CD4-positive, CD25-positive, alpha-beta regulatory T cell (primary cell): ENCODE data around the gene FEV. TPM values are rescaled to one million over a fixed set of nuclear protein-coding genes. Genes with fewer than 3 reads are reported as not detected.

Source experiments
- ATAC-seq, 2 donors: fragments of 150-1000 bp; cut with Tn5 transposase; one replicate each; pipeline ENCODE4 v1.10.0; 2021; ENCODE audit warnings: low read depth in 2 of 2, moderate number of reproducible peaks in 2 of 2, moderate library complexity in 1 of 2
- DNase-seq, 3 donors: peaks; one replicate each; pipeline versions ENCODE4 v3.0.0 to v3.0.0-alpha.2; 2012 to 2022; ENCODE audit warnings: mixed read lengths in 1 of 3
- H3K27ac ChIP-seq: one replicate; pipeline ENCODE4 v1.7.0; 2013; ENCODE audit warnings: mild to moderate bottlenecking, low read length; ENCODE audit not compliant: insufficient read depth, poor library complexity, severe bottlenecking
- H3K27me3 ChIP-seq: one replicate; pipeline ENCODE4 v1.7.0; 2013; ENCODE audit warnings: low read length; ENCODE audit not compliant: control insufficient read depth, insufficient read depth
- H3K36me3 ChIP-seq: one replicate; pipeline ENCODE4 v1.7.0; 2013; ENCODE audit warnings: mild to moderate bottlenecking, low read length, moderate library complexity; ENCODE audit not compliant: control insufficient read depth, insufficient read depth
- H3K4me1 ChIP-seq: 2 replicates; pipeline ENCODE4 v1.7.0; 2013; ENCODE audit warnings: mild to moderate bottlenecking, low read length; ENCODE audit not compliant: insufficient read depth, control insufficient read depth, poor library complexity, severe bottlenecking
- H3K4me3 ChIP-seq: one replicate; pipeline ENCODE4 v1.7.0; 2013; ENCODE audit warnings: low read depth, mild to moderate bottlenecking, low read length, moderate library complexity
- H3K9me3 ChIP-seq, 2 experiments: 1 replicate in 1 of 2; 2 replicates in 1 of 2; pipeline ENCODE4 v1.7.0; 2013; ENCODE audit warnings: low read length in 2 of 2, mild to moderate bottlenecking in 1 of 2, moderate library complexity in 1 of 2; ENCODE audit not compliant: control insufficient read depth in 2 of 2
- H3K27ac Mint-ChIP-seq, 3 donors: one replicate each; pipeline ENCODE4 v1.8.0; 2020 to 2022; ENCODE audit warnings: mild to moderate bottlenecking in 3 of 3, mixed read lengths in 3 of 3, moderate library complexity in 2 of 3
- H3K27me3 Mint-ChIP-seq: one replicate; pipeline ENCODE4 v1.8.0; 2022; ENCODE audit warnings: mild to moderate bottlenecking, mixed read lengths
- H3K36me3 Mint-ChIP-seq: one replicate; pipeline ENCODE4 v1.8.0; 2020; ENCODE audit warnings: mixed read lengths
- H3K4me1 Mint-ChIP-seq, 4 donors: one replicate each; pipeline ENCODE4 v1.8.0; 2020 to 2022; ENCODE audit warnings: mixed read lengths in 4 of 4, mild to moderate bottlenecking in 1 of 4
- H3K4me3 Mint-ChIP-seq, 4 donors: one replicate each; pipeline ENCODE4 v1.8.0; 2020 to 2022; ENCODE audit warnings: mild to moderate bottlenecking in 4 of 4, mixed read lengths in 4 of 4, moderate library complexity in 3 of 4
- H3K9me3 Mint-ChIP-seq, 7 donors: one replicate each; pipeline ENCODE4 v1.8.0; 2020 to 2022; ENCODE audit warnings: mixed read lengths in 7 of 7, mild to moderate bottlenecking in 3 of 7, moderate library complexity in 2 of 7
- polyA plus RNA-seq, 4 donors: library from polyadenylated mRNA; unstranded; fragments of 300-500 nt; fragmentation: Illumina TruSeq; gene quantifications; one replicate each; pipeline ENCODE4 v1.2.3, GENCODE V29; 2021
- total RNA-seq: library from RNA; stranded (reverse); gene quantifications from one replicate; pipeline ENCODE4 v1.2.3, GENCODE V29; 2022

FEV gene
- total RNA-seq (not detected), polyA plus RNA-seq (not detected)

DNA sequence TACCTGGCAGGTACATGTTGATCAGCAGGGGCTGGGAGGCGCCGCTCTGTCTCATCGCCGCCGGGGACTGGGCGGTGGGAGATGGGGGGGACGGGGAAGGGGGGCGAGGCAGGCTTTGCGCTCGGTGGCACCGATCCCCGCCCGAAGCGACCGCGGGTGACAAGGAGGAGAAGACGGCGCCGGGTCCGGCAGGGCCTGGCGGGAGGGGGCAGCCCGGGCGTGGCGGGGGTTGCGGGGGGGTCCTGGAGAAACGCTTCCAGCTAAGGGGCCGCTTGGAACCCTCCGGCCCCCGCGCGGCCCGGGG lies at the start of gene FEV:
Gene FEV (minus strand): TSS at position 164 of the 304 bp plus-strand sequence. CDS start 109 bp downstream, at position 55.
- Mint-ChIP-seq H3K27ac (no peak within 1 kb of the TSS), H3K4me3 (peak within 1 kb of the TSS in 2 of 4 donors; percentile 52 to 53)

DNA sequence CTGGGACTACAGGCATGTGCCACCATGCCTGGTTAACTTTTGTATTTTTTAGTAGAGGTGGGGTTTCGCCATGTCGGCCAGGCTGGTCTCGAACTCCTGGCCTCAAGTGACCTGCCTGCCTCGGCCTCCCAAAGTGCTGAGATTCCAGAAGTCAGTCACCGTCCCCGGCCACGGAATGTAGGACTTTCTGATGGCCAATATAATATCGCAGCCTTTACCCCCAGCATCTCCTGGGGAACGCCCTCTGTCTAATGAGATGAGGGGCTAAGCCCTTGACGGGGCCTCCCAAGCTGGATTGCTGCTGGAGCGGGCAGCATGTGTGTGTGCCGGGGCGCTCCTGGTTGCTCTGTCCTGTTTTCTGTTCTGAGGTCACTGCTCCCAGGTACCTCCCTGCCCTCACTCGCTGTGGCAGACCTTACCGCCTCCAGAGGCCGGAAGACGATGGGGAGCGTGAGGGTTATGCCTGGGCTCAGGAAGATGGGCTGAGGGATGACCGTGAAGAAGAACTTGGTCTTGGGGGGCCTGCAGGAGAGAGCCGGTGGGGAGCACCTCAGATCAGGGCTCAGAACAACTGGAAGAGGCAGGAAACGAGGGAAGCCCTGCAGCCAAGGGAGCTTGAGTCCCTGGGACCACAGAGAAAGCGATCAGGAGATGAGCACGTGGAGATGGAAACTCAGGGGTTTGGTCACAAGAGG lies 47.2 kb upstream of the FEV start:
- Histone ChIP-seq H3K36me3 (no peaks in the 10 kb centered on the region), H3K4me1 (no peaks in the 10 kb centered on the region), H3K27ac (no peak overlapping the region), H3K27me3 (peaks cover 5% of the 10 kb centered on the region), H3K4me3 (no peak overlapping the region), H3K9me3 (no peaks in the 10 kb centered on the region)
- no peak overlapping the region for H3K27ac Mint-ChIP-seq
- H3K9me3 Mint-ChIP-seq = no peaks in the 10 kb centered on the region
- DNase-seq (no peak), ATAC-seq (no peak)
- peaks cover 42% of the 10 kb centered on the region for H3K27me3 Mint-ChIP-seq
- H3K4me1 Mint-ChIP-seq = peaks cover 0 to 3% (median 0%) of the 10 kb centered on the region in 4 donors
- H3K4me3 Mint-ChIP-seq = no peak overlapping the region
- H3K36me3 Mint-ChIP-seq = no peaks in the 10 kb centered on the region

More for the DNA sequence above, at the start of gene FEV:
- Histone ChIP-seq H3K27me3 (peaks cover 39% of the 10 kb centered on the region), H3K27ac (no peak within 1 kb of the TSS), H3K36me3 (no peaks in the 10 kb centered on the region), H3K4me1 (peaks cover 34% of the 10 kb centered on the region), H3K9me3 (no peaks in the 10 kb centered on the region), H3K4me3 (no peak within 1 kb of the TSS)
- H3K36me3 Mint-ChIP-seq = no peaks in the 10 kb centered on the region
- no peak for DNase-seq
- H3K27me3 Mint-ChIP-seq = peaks cover 81% of the 10 kb centered on the region
- H3K9me3 Mint-ChIP-seq = peaks cover 0 to 4% (median 0%) of the 10 kb centered on the region in 7 donors
- peaks cover 3 to 35% (median 14%) of the 10 kb centered on the region in 4 donors for H3K4me1 Mint-ChIP-seq
- ATAC-seq = no peak

GRCh38 chr2:219031005-219031738 lies 46.2 kb upstream of the FEV start:
- Histone ChIP-seq H3K4me1 (no peaks in the 10 kb centered on the region), H3K4me3 (no peak overlapping the region), H3K36me3 (no peaks in the 10 kb centered on the region), H3K27me3 (peaks cover 5% of the 10 kb centered on the region), H3K27ac (no peak overlapping the region), H3K9me3 (no peaks in the 10 kb centered on the region)
- no peaks in the 10 kb centered on the region for H3K9me3 Mint-ChIP-seq
- H3K4me3 Mint-ChIP-seq = no peak overlapping the region
- H3K36me3 Mint-ChIP-seq = no peaks in the 10 kb centered on the region
- DNase-seq (no peak), ATAC-seq (no peak)
- H3K4me1 Mint-ChIP-seq = peaks cover 0 to 3% (median 0%) of the 10 kb centered on the region in 4 donors
- peaks cover 35% of the 10 kb centered on the region for H3K27me3 Mint-ChIP-seq
- no peak overlapping the region for H3K27ac Mint-ChIP-seq

DNA sequence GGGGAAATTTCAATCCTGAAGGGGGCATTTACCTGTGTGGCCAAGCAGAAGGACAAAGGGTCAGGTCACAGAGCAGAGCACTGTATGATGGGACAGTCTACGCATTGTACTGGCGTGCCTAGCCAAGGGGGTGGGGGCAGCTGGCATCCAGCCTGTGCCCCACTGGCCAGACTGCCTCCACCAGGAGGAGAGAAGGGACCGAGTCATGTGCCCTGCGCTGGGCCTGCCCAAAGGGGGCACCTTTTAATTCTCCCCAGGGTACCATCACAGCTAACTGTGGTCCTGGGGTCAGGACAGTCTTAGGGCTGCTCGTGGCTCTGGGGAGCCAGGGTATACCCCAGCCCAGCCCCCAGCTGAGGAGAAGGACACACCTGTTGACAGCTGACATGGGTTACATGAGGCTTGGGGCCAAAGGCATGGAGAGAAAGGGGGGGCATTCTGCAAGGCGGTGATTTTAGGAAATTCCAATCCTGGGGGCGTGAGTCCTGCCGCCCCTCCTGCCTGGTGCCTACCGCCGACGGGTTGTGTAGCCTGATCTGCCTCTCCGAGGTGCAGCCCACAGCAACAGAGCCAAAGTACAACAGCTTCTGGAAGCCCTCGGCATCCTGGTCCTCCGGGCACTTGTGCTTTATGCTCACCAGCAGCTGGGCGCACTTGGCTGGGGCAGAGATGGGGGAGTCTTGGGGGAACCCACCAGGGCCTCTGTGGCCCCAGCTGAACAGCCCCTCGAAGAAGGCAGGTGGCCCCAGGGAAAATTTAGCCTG lies 45.4 kb upstream of the FEV start:
- Mint-ChIP-seq H3K36me3 (no peaks in the 10 kb centered on the region), H3K4me1 (peaks cover 0 to 3% (median 0%) of the 10 kb centered on the region in 4 donors), H3K9me3 (no peaks in the 10 kb centered on the region), H3K4me3 (no peak overlapping the region), H3K27me3 (peaks cover 35% of the 10 kb centered on the region), H3K27ac (no peak overlapping the region)
- Histone ChIP-seq H3K27me3 (peaks cover 5% of the 10 kb centered on the region), H3K36me3 (no peaks in the 10 kb centered on the region), H3K4me1 (no peaks in the 10 kb centered on the region), H3K9me3 (no peaks in the 10 kb centered on the region), H3K4me3 (no peak overlapping the region), H3K27ac (no peak overlapping the region)
- DNase-seq (no peak), ATAC-seq (no peak)

GRCh38 chr2:219029829-219030165 lies 44.8 kb upstream of the FEV start:
- no peak overlapping the region for H3K4me3 Mint-ChIP-seq
- Histone ChIP-seq H3K36me3 (no peaks in the 10 kb centered on the region), H3K27me3 (peaks cover 5% of the 10 kb centered on the region), H3K4me3 (no peak overlapping the region), H3K27ac (no peak overlapping the region), H3K4me1 (no peaks in the 10 kb centered on the region), H3K9me3 (no peaks in the 10 kb centered on the region)
- H3K4me1 Mint-ChIP-seq = peaks cover 0 to 3% (median 0%) of the 10 kb centered on the region in 4 donors
- ATAC-seq (peak; percentile 72 to 77), DNase-seq (peak; percentile 57 to 73 (median 67))
- no peaks in the 10 kb centered on the region for H3K36me3 Mint-ChIP-seq
- peaks cover 33% of the 10 kb centered on the region for H3K27me3 Mint-ChIP-seq
- H3K9me3 Mint-ChIP-seq = no peaks in the 10 kb centered on the region
- no peak overlapping the region for H3K27ac Mint-ChIP-seq

DNA sequence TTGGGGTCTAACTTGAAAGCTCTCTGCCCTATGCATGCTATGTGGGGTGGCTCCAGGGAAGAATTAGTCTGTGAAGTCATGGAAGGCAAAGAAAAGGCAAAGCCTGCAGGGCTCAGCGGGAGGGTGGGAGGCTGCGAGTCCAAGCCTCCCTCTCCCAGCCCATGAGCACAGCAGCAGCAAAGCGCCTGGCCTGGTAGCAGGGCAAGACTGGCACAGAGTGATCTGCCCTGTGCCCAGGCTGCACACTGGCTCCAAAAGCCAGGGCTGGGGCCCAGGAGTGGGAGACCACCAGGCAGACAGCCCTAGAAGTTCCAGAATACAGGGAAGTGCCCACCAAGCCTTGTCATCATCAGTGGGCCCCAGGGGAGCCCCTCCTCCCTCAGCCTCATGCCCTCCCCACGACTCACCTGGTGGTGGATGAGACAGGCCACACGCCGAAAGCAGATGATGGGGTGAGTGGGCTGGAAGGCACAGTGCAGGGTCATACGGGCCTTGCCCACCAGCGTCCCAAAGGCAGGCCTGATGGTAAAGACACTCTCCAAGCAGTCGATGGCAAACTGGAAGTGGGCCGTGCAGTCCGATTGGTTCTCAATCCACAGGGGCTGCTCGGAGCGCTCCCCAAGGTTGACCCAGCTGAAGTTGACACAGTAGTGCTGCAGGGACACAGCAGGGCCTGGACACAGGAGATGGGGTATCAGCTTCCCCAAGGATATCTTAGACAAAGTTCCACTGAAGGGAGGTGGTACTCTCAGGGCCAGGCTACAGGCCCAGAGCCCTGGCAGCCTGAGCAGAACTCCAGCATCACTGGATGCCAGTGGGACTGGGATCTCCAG lies 44.2 kb upstream of the FEV start:
- no peak overlapping the region for H3K27ac ChIP-seq
- H3K4me1 ChIP-seq = no peaks in the 10 kb centered on the region
- H3K36me3 Mint-ChIP-seq = no peaks in the 10 kb centered on the region
- DNase-seq = no peak
- peaks cover 0 to 3% (median 0%) of the 10 kb centered on the region in 4 donors for H3K4me1 Mint-ChIP-seq
- no peaks in the 10 kb centered on the region for H3K36me3 ChIP-seq
- no peak overlapping the region for H3K27ac Mint-ChIP-seq
- peaks cover 5% of the 10 kb centered on the region for H3K27me3 ChIP-seq
- ATAC-seq = no peak
- H3K27me3 Mint-ChIP-seq = peaks cover 27% of the 10 kb centered on the region
- H3K9me3 Mint-ChIP-seq = no peaks in the 10 kb centered on the region
- no peak overlapping the region for H3K4me3 Mint-ChIP-seq
- no peaks in the 10 kb centered on the region for H3K9me3 ChIP-seq
- no peak overlapping the region for H3K4me3 ChIP-seq

DNA sequence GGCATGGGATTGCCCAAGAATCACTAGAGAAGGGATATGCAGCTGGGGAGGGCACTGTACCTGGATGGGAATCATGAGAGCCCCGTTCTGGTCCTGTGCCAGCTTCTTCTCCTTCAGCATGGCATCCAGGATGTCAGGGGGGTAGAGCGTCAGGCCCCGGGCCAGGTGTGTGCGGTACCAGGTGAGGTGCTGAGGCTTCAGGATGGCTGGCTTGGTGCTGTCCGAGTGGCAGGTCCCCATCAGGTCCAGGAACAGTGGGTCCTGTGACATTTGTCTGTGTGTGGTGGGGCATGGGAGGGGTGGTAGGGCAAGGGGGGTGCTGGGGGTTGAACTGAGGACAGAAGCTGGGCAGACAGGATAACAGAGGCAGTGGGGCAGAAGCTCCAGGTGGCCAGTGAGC lies 43.2 kb upstream of the FEV start:
- peaks cover 0 to 3% (median 0%) of the 10 kb centered on the region in 4 donors for H3K4me1 Mint-ChIP-seq
- H3K9me3 ChIP-seq = no peaks in the 10 kb centered on the region
- no peaks in the 10 kb centered on the region for H3K36me3 Mint-ChIP-seq
- no peaks in the 10 kb centered on the region for H3K9me3 Mint-ChIP-seq
- no peak overlapping the region for H3K4me3 Mint-ChIP-seq
- no peaks in the 10 kb centered on the region for H3K36me3 ChIP-seq
- no peak overlapping the region for H3K4me3 ChIP-seq
- no peaks in the 10 kb centered on the region for H3K4me1 ChIP-seq
- no peak overlapping the region for H3K27ac Mint-ChIP-seq
- peaks cover 3% of the 10 kb centered on the region for H3K27me3 ChIP-seq
- DNase-seq (no peak), ATAC-seq (no peak)
- peaks cover 17% of the 10 kb centered on the region for H3K27me3 Mint-ChIP-seq
- no peak overlapping the region for H3K27ac ChIP-seq
